H1 (cell line): ENCODE data around the gene MPZ. TPM values are rescaled to one million over a fixed set of nuclear protein-coding genes. Genes with fewer than 3 reads are reported as not detected.

Source experiments
- CTCF ChIA-PET: fragments of 300-600 bp; sonication (Branson Sonifier 250); formaldehyde crosslinking; loops from one replicate; lab custom pipeline; 2021; ENCODE audit not compliant: partially characterized antibody; lab: Charles Lee
- POLR2A ChIA-PET: fragments of 300-600 bp; sonication (Branson Sonifier 250); formaldehyde crosslinking; loops from one replicate; lab custom pipeline; 2021; ENCODE audit warnings: inconsistent platforms; ENCODE audit not compliant: partially characterized antibody; lab: Charles Lee
- DNase-seq, 2 experiments: peaks; one replicate each; pipeline versions ENCODE4 v3.0.0 to v3.0.0-alpha.2; 2010 to 2022; ENCODE audit warnings: low spot score in 2 of 2, low read depth in 1 of 2, mixed read lengths in 1 of 2
- FAIRE-seq: peaks from 2 replicates; lab custom pipeline; 2011; peaks lifted over from hg19 to GRCh38; lab: Jason Lieb, UNC
- H2AFZ ChIP-seq: 2 replicates; pipeline ENCODE4 v1.8.1; 2012; ENCODE audit warnings: low read length, inconsistent platforms
- H2AK5ac ChIP-seq: 2 replicates; pipeline ENCODE4 v1.6.1; 2013; ENCODE audit warnings: low read depth, low read length
- H2BK120ac ChIP-seq: replicated peaks from 2 replicates; pipeline ENCODE3; 2013; ENCODE audit warnings: low read depth, low read length, inconsistent platforms
- H2BK12ac ChIP-seq: 2 replicates; pipeline ENCODE4 v1.6.1; 2013; ENCODE audit warnings: low read depth, low read length
- H2BK15ac ChIP-seq: 2 replicates; pipeline ENCODE4 v1.6.1; 2013; ENCODE audit warnings: low read length
- H2BK20ac ChIP-seq: 2 replicates; pipeline ENCODE4 v1.6.1; 2013; ENCODE audit warnings: low read length
- H2BK5ac ChIP-seq: 2 replicates; pipeline ENCODE4 v1.6.1; 2013; ENCODE audit warnings: low read depth, low read length
- H3K14ac ChIP-seq: 2 replicates; pipeline ENCODE4 v1.6.1; 2013; ENCODE audit warnings: inconsistent platforms; ENCODE audit not compliant: insufficient read length
- H3K18ac ChIP-seq: 2 replicates; pipeline ENCODE4 v1.6.1; 2013; ENCODE audit warnings: low read length; ENCODE audit errors: extremely low read depth
- H3K23ac ChIP-seq: 2 replicates; pipeline ENCODE4 v1.6.1; 2013; ENCODE audit warnings: inconsistent platforms; ENCODE audit not compliant: insufficient read length
- H3K23me2 ChIP-seq: 2 replicates; pipeline ENCODE4 v1.6.1; 2013; ENCODE audit warnings: low read depth, low read length
- H3K27ac ChIP-seq: 2 replicates; pipeline ENCODE4 v1.6.1; 2011; ENCODE audit warnings: low read depth, low read length, inconsistent platforms
- H3K27me3 ChIP-seq, 4 experiments: replicated peaks in 1 of 4; 1 replicate in 1 of 4; 2 replicates in 3 of 4; pipeline versions ENCODE4 v1.6.1 to v1.8.1; 2011 to 2013; ENCODE audit warnings: low read length in 3 of 4, mild to moderate bottlenecking in 3 of 4, inconsistent platforms in 2 of 4, mixed read lengths in 2 of 4, moderate library complexity in 1 of 4; ENCODE audit not compliant: control insufficient read depth in 3 of 4, insufficient read depth in 3 of 4; ENCODE audit errors: extremely low read depth in 1 of 4
- H3K36me3 ChIP-seq, 4 experiments: 2 replicates each; pipeline versions ENCODE4 v1.6.1 to v1.8.1; 2011 to 2013; ENCODE audit warnings: mild to moderate bottlenecking in 4 of 4, low read length in 3 of 4, moderate library complexity in 2 of 4, control low read depth in 1 of 4, inconsistent platforms in 1 of 4; ENCODE audit not compliant: insufficient read depth in 4 of 4, control insufficient read depth in 2 of 4
- H3K4ac ChIP-seq: replicated peaks from 2 replicates; pipeline ENCODE3; 2013; ENCODE audit warnings: low read length, low read depth, mixed read lengths, inconsistent platforms; ENCODE audit not compliant: insufficient read length
- H3K4me1 ChIP-seq, 4 experiments: replicated peaks in 1 of 4; 1 replicate in 1 of 4; 2 replicates in 3 of 4; pipeline versions ENCODE4 v1.6.1 to v1.8.1; 2011 to 2013; ENCODE audit warnings: low read length in 3 of 4, inconsistent platforms in 2 of 4, mixed read lengths in 1 of 4; ENCODE audit not compliant: insufficient read depth in 4 of 4, control insufficient read depth in 3 of 4
- H3K4me2 ChIP-seq, 2 experiments: 2 replicates each; pipeline versions ENCODE4 v1.6.1 to v1.8.1; 2011 to 2013; ENCODE audit warnings: low read depth in 2 of 2, low read length in 2 of 2, control low read depth in 1 of 2, inconsistent platforms in 1 of 2, mild to moderate bottlenecking in 1 of 2; ENCODE audit not compliant: insufficient read depth in 1 of 2
- H3K4me3 ChIP-seq, 4 experiments: fragments of 200-600, 300-600 bp in 1 of 4; sonication (generic), shearing (Covaris generic), sonication (Bioruptor Twin) in 1 of 4; 2 replicates each; pipeline versions ENCODE4 v1.5.1 to v1.8.1; 2011 to 2016; ENCODE audit warnings: low read length in 4 of 4, low read depth in 3 of 4, control low read depth in 2 of 4, inconsistent platforms in 2 of 4, mild to moderate bottlenecking in 2 of 4, mixed read lengths in 1 of 4, moderate library complexity in 1 of 4; ENCODE audit not compliant: insufficient read depth in 2 of 4; ENCODE audit errors: extremely low read depth in 1 of 4
- H3K56ac ChIP-seq: replicated peaks from 2 replicates; pipeline ENCODE3; 2013; ENCODE audit warnings: low read depth, mild to moderate bottlenecking, mixed read lengths, low read length, inconsistent platforms; ENCODE audit not compliant: insufficient read length
- H3K79me1 ChIP-seq: 2 replicates; pipeline ENCODE4 v1.6.1; 2013; ENCODE audit warnings: low read depth, low read length, control low read depth
- H3K79me2 ChIP-seq, 2 experiments: 2 replicates each; pipeline versions ENCODE4 v1.6.1 to v1.8.1; 2012 to 2013; ENCODE audit warnings: low read length in 2 of 2, mild to moderate bottlenecking in 2 of 2, inconsistent platforms in 1 of 2; ENCODE audit not compliant: insufficient read depth in 2 of 2, control insufficient read depth in 1 of 2
- H3K9ac ChIP-seq, 4 experiments: replicated peaks in 1 of 4; 1 replicate in 1 of 4; 2 replicates in 3 of 4; pipeline versions ENCODE4 v1.6.1 to v1.8.1; 2011 to 2013; ENCODE audit warnings: low read depth in 3 of 4, low read length in 3 of 4, control low read depth in 2 of 4, mild to moderate bottlenecking in 2 of 4, moderate library complexity in 2 of 4, inconsistent platforms in 1 of 4; ENCODE audit errors: extremely low read depth in 1 of 4
- H3K9me3 ChIP-seq, 2 experiments: 2 replicates each; pipeline versions ENCODE4 v1.6.1 to v1.8.1; 2012 to 2013; ENCODE audit warnings: mild to moderate bottlenecking in 2 of 2, moderate library complexity in 2 of 2, control low read depth in 1 of 2, inconsistent platforms in 1 of 2, low read depth in 1 of 2, low read length in 1 of 2, mixed read lengths in 1 of 2; ENCODE audit not compliant: insufficient read depth in 2 of 2
- H4K20me1 ChIP-seq, 2 experiments: replicated peaks in 1 of 2; 2 replicates each; pipeline versions ENCODE3 to v1.8.1; 2011 to 2013; ENCODE audit warnings: inconsistent platforms in 2 of 2, low read length in 2 of 2, mild to moderate bottlenecking in 1 of 2; ENCODE audit not compliant: insufficient read depth in 2 of 2, control insufficient read depth in 1 of 2
- H4K5ac ChIP-seq: 2 replicates; pipeline ENCODE4 v1.6.1; 2013; ENCODE audit warnings: low read length, low read depth, mixed read lengths, inconsistent platforms; ENCODE audit not compliant: insufficient read length
- H4K8ac ChIP-seq: 2 replicates; pipeline ENCODE4 v1.8.0; 2013; ENCODE audit warnings: mild to moderate bottlenecking, moderate library complexity, low read length, inconsistent platforms; ENCODE audit not compliant: insufficient read depth; ENCODE audit errors: extremely low read depth
- H4K91ac ChIP-seq: replicated peaks from 2 replicates; pipeline ENCODE3; 2013; ENCODE audit warnings: low read length, mixed read lengths, inconsistent platforms; ENCODE audit not compliant: insufficient read length
- CBX5 ChIP-seq: fragments of 300-800, 300-1000 bp; sonication (generic); IDR thresholded peaks from 2 replicates; pipeline ENCODE4 v1.7.1; 2016; ENCODE audit warnings: antibody characterized with exemption, low read length, low read depth
- CEBPB ChIP-seq: IDR thresholded peaks from 2 replicates; pipeline ENCODE4 v1.6.1; 2012; ENCODE audit warnings: low read depth, low read length
- CHD1 ChIP-seq: IDR thresholded peaks from 2 replicates; pipeline ENCODE4 v1.6.1; 2012; ENCODE audit warnings: low read depth, low read length, improper control_type of control experiment
- GABPA ChIP-seq: IDR thresholded peaks from 2 replicates; pipeline ENCODE4 v1.6.1; 2011; ENCODE audit warnings: mild to moderate bottlenecking, low read length, moderate library complexity, borderline replicate concordance; ENCODE audit not compliant: insufficient read depth
- HDAC6 ChIP-seq: IDR thresholded peaks from one replicate; pipeline ENCODE4 v1.7.1; 2012; ENCODE audit warnings: low read depth, mild to moderate bottlenecking, inconsistent platforms, low read length, moderate library complexity
- JUN ChIP-seq: IDR thresholded peaks from 2 replicates; pipeline ENCODE4 v1.6.1; 2011; ENCODE audit warnings: low read depth, mild to moderate bottlenecking, improper control_type of control experiment, low read length
- KDM1A ChIP-seq: fragments of 200-600, 300-600 bp; sonication (generic); IDR thresholded peaks from 2 replicates; pipeline ENCODE4 v1.7.1; 2016; ENCODE audit warnings: mild to moderate bottlenecking, low read length, borderline replicate concordance
- NANOG ChIP-seq: IDR thresholded peaks from 2 replicates; pipeline ENCODE4 v1.6.1; 2011; ENCODE audit warnings: low read length, low read depth, mild to moderate bottlenecking, inconsistent platforms; ENCODE audit not compliant: insufficient read depth, poor library complexity, severe bottlenecking
- POLR2A ChIP-seq, 2 experiments: IDR thresholded peaks; 1 replicate in 1 of 2; 2 replicates in 1 of 2; pipeline ENCODE4 v1.6.1; 2011; ENCODE audit warnings: low read depth in 2 of 2, low read length in 2 of 2, mild to moderate bottlenecking in 2 of 2; ENCODE audit errors: control extremely low read depth in 1 of 2
- POLR2AphosphoS5 ChIP-seq: IDR thresholded peaks from 2 replicates; pipeline ENCODE4 v1.6.1; 2011; ENCODE audit warnings: low read depth, low read length
- SIX5 ChIP-seq: IDR thresholded peaks from 2 replicates; pipeline ENCODE4 v1.6.1; 2011; ENCODE audit warnings: mild to moderate bottlenecking, low read depth, low read length
- SP4 ChIP-seq: IDR thresholded peaks from 2 replicates; pipeline ENCODE4 v1.6.1; 2012; ENCODE audit warnings: low read length, inconsistent platforms
- SRF ChIP-seq: IDR thresholded peaks from 2 replicates; pipeline ENCODE4 v1.6.1; 2011; ENCODE audit warnings: mild to moderate bottlenecking, low read depth, low read length, moderate library complexity
- TCF12 ChIP-seq: IDR thresholded peaks from 2 replicates; pipeline ENCODE4 v1.6.1; 2011; ENCODE audit warnings: low read depth, mild to moderate bottlenecking, low read length
- TEAD4 ChIP-seq: IDR thresholded peaks from 2 replicates; pipeline ENCODE4 v1.6.1; 2012; ENCODE audit warnings: low read depth, low read length, inconsistent platforms, mixed read lengths
- YY1 ChIP-seq: IDR thresholded peaks from 2 replicates; pipeline ENCODE4 v1.6.1; 2011; ENCODE audit warnings: low read depth, mild to moderate bottlenecking, low read length
- WGBS, 2 experiments: shearing (Covaris generic) in 1 of 2; methylation state at CpG; one replicate each; pipeline versions ENCODE4 v1.1.6 to v1.1.7; 2013 to 2015; ENCODE audit warnings: low lambda C conversion rate in 2 of 2, mixed read lengths in 2 of 2, inconsistent platforms in 1 of 2, low coverage in 1 of 2, missing lambda C conversion rate in 1 of 2; ENCODE audit not compliant: insufficient replicate concordance in 2 of 2, insufficient coverage in 1 of 2, insufficient read length in 1 of 2; ENCODE audit errors: extremely low coverage in 1 of 2, missing lambda C conversion rate in 1 of 2; 5-methylcytosine and 5-hydroxymethylcytosine counted together
- polyA plus RNA-seq, 7 experiments: library from polyadenylated mRNA; depleted of rRNA in 3 of 7; stranded (reverse) in 5 of 7; unstranded in 2 of 7; fragments of >200 nt in 5 of 7; fragments of 200-250 nt in 2 of 7; gene quantifications; 1 replicate in 5 of 7; 2 replicates in 1 of 7; 4 replicates in 1 of 7; pipeline versions ENCODE4 v1.2.1 to v1.2.3, GENCODE V29; 2011 to 2013; ENCODE audit warnings: missing spikeins in 2 of 7, mixed read lengths in 2 of 7
- total RNA-seq: library from RNA; stranded (reverse); fragmentation: NEBNext Ultra II Directional; extraction: Animal tissue kit (Norgen Biotek cat#: 25700); gene quantifications from 2 replicates; pipeline ENCODE4 v1.2.1, GENCODE V29; 2021
- TF ChIP-seq, protein P1 (sequence below): IDR thresholded peaks from 2 replicates; pipeline ENCODE4 v1.6.1; 2012; ENCODE audit warnings: inconsistent platforms

MPZ gene
- total and polyA plus RNA-seq, 2 of the 8 experiments (the other 6 are each of a cell fraction or from before 2014, with no cell fraction given), result 4.1 to 5.1 TPM

DNA sequence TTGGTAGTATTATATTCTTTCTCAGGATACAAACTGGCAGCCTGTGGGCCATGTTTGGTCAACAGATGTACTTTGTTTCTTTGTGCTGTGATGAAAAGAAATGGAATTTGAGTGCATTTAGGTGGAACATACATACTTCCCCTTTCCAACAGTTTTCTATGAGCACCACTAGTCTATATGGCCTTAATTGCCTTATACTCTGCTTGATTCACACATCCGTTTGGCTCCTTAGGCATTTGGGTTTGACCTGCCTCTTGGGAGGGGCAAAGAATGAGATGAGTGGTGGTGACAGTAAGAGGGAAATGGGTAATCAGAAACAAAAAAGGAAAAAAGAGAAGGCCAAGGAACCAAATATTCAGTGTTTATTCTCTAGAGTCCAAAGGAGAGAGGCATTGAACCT, 40.9 kb upstream of the MPZ start:
- H3K14ac ChIP-seq, result no peak overlapping the region
- no peak overlapping the region for H3K18ac ChIP-seq
- peaks cover 0 to 3% (median 0%) of the 10 kb centered on the region in 4 experiments; a peak in 4 of 8 replicates for H3K36me3 ChIP-seq
- no peak overlapping the region for H3K23ac ChIP-seq
- H2AFZ ChIP-seq, result no peak overlapping the region
- H4K91ac ChIP-seq, result no peak overlapping the region
- FAIRE-seq (no peak), DNase-seq (no peak)
- no peaks in the 10 kb centered on the region for H3K9me3 ChIP-seq
- H3K27me3 ChIP-seq, result no peaks in the 10 kb centered on the region
- no peak overlapping the region for H2BK12ac ChIP-seq
- ChIA-PET POLR2A (no interaction called here), CTCF (interaction anchor here (1.0 to 1.2 kb wide), 2 partner anchors 28 to 32 kb away, joined by 3 read pairs; no protein-coding TSS in a partner anchor)
- no peak overlapping the region for H4K8ac ChIP-seq
- H3K79me2 ChIP-seq, result no peaks in the 10 kb centered on the region
- no peak overlapping the region for H2BK5ac ChIP-seq
- WGBS, 2 experiments, result 84% methylated on average over 1 of the region's 1 CpG; no CpG with 5 or more reads in 1 of the 2 experiments
- H4K5ac ChIP-seq, result no peak overlapping the region
- H3K56ac ChIP-seq, result no peak overlapping the region
- no peak overlapping the region for H2AK5ac ChIP-seq
- no peaks in the 10 kb centered on the region for H4K20me1 ChIP-seq
- H2BK15ac ChIP-seq, result no peak overlapping the region
- no peak overlapping the region for H3K4me3 ChIP-seq
- H3K9ac ChIP-seq, result no peak overlapping the region
- no peaks in the 10 kb centered on the region for H3K79me1 ChIP-seq
- no peaks in the 10 kb centered on the region for H3K4me1 ChIP-seq
- no peak overlapping the region for H3K4ac ChIP-seq
- H3K23me2 ChIP-seq, result no peaks in the 10 kb centered on the region
- no peak overlapping the region for H3K4me2 ChIP-seq
- H3K27ac ChIP-seq, result no peak overlapping the region
- H2BK20ac ChIP-seq, result no peak overlapping the region
- no peak overlapping the region for H2BK120ac ChIP-seq
- TF ChIP-seq CBX5 (no peak), POLR2A (IDR thresholded peaks at IDR 0.05; ENCODE audit: control extremely low read depth in 1 of 2, low read depth in 2 of 2, low read length in 2 of 2) (no peak), HDAC6 (no peak), TCF12 (no peak), CEBPB (no peak), SP4 (no peak), NANOG (no peak), SRF (no peak), KDM1A (no peak), SIX5 (no peak), YY1 (no peak), POLR2AphosphoS5 (no peak), TEAD4 (no peak), GABPA (no peak), CHD1 (no peak), JUN (no peak)
- TF ChIP-seq, protein P1, sequence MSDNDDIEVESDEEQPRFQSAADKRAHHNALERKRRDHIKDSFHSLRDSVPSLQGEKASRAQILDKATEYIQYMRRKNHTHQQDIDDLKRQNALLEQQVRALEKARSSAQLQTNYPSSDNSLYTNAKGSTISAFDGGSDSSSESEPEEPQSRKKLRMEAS, result no peak
